K562 (cell line): ENCODE results near the gene GPER1. TPM values are rescaled to one million over a fixed set of nuclear protein-coding genes. Genes with fewer than 3 reads are reported as not detected.

Experiments
- ATAC-seq: fragments of 200-7000 bp; cut with Tn5 transposase; 3 replicates; pipeline ENCODE4 v1.9.1; 2020; ENCODE audit warnings: moderate library complexity
- BruUV-seq: library from RNA; stranded (reverse); fragments of 400-500 nt; replicated peaks from 2 replicates; lab custom pipeline; 2021; lab: Mats Ljungman, UMichigan
- CTCF ChIA-PET: fragments of 300-600 bp; formaldehyde crosslinking; extraction: SDS; loops from one replicate; lab custom pipeline; 2021; ENCODE audit warnings: low intra/inter-chr PET ratio; lab: Yijun Ruan, JAX
- POLR2A ChIA-PET: fragments of 300-600, 350-650 bp; sonication (Branson Sonifier 250); formaldehyde crosslinking; extraction: SDS; loops from one replicate; lab custom pipeline; 2021; ENCODE audit warnings: antibody characterized with exemption, inconsistent platforms; lab: Yijun Ruan, JAX
- DNase-seq, 4 experiments: peaks; one replicate each; pipeline versions ENCODE4 v3.0.0 to v3.0.0-alpha.2; 2011 to 2018; ENCODE audit warnings: low spot score in 3 of 4, mixed read lengths in 3 of 4; ENCODE audit errors: extremely low read depth in 1 of 4
- FAIRE-seq: peaks from 2 replicates; lab custom pipeline; 2011; peaks lifted over from hg19 to GRCh38; lab: Jason Lieb, UNC
- H2AFZ ChIP-seq: 2 replicates; pipeline ENCODE4 v1.6.0; 2011; ENCODE audit warnings: low read depth, low read length, control low read depth, inconsistent platforms
- H3K27ac ChIP-seq: fragments of 200-600 bp; 3 replicates; pipeline ENCODE4 v1.8.0; 2011; ENCODE audit warnings: low read depth, mild to moderate bottlenecking, control low read depth, inconsistent platforms, low read length, moderate library complexity, mixed read lengths; ENCODE audit errors: extremely low read depth
- H3K27me3 ChIP-seq, 2 experiments: fragments of 300-600 bp in 1 of 2; 2 replicates in 1 of 2; 3 replicates in 1 of 2; pipeline versions ENCODE4 v1.6.0 to v1.8.0; 2011; ENCODE audit warnings: inconsistent platforms in 2 of 2, low read length in 2 of 2, mild to moderate bottlenecking in 1 of 2, mixed read lengths in 1 of 2, moderate library complexity in 1 of 2; ENCODE audit not compliant: control insufficient read depth in 2 of 2, insufficient read depth in 2 of 2
- H3K36me3 ChIP-seq: fragments of 300-600 bp; 3 replicates; pipeline ENCODE4 v1.8.0; 2011; ENCODE audit warnings: mild to moderate bottlenecking, low read length, inconsistent platforms; ENCODE audit not compliant: control insufficient read depth, insufficient read depth
- H3K4me1 ChIP-seq, 2 experiments: fragments of 200-600 bp in 1 of 2; replicated peaks in 1 of 2; 2 replicates in 1 of 2; 3 replicates in 1 of 2; pipeline versions ENCODE4 v1.5.1 to v1.8.0; 2011; ENCODE audit warnings: inconsistent platforms in 2 of 2, low read length in 2 of 2, mild to moderate bottlenecking in 1 of 2, mixed read lengths in 1 of 2, moderate library complexity in 1 of 2; ENCODE audit not compliant: control insufficient read depth in 2 of 2, insufficient read depth in 2 of 2
- H3K4me2 ChIP-seq: 2 replicates; pipeline ENCODE4 v1.6.1; 2011; ENCODE audit warnings: low read length, control low read depth, inconsistent platforms, mixed read lengths; ENCODE audit not compliant: insufficient read depth
- H3K4me3 ChIP-seq: fragments of 200-600 bp; sonication (generic), shearing (Covaris generic); 2 replicates; pipeline ENCODE4 v1.5.1; 2016; ENCODE audit warnings: control low read depth, inconsistent platforms
- H3K79me2 ChIP-seq: fragments of 200-600 bp; 3 replicates; pipeline ENCODE4 v1.8.0; 2011; ENCODE audit warnings: low read length, inconsistent platforms; ENCODE audit not compliant: control insufficient read depth, insufficient read depth
- H3K9ac ChIP-seq, 2 experiments: 2 replicates each; pipeline versions ENCODE4 v1.6.0 to v1.6.1; 2011; ENCODE audit warnings: low read depth in 2 of 2, low read length in 2 of 2, control low read depth in 1 of 2, inconsistent platforms in 1 of 2, mild to moderate bottlenecking in 1 of 2, mixed read lengths in 1 of 2; ENCODE audit not compliant: insufficient read depth in 1 of 2
- H3K9me1 ChIP-seq: one replicate; pipeline ENCODE4 v1.6.0; 2011; ENCODE audit warnings: inconsistent platforms, mild to moderate bottlenecking, low read length, moderate library complexity; ENCODE audit not compliant: control insufficient read depth, insufficient read depth
- H3K9me3 ChIP-seq: replicated peaks from 2 replicates; pipeline ENCODE4 v1.5.1; 2011; ENCODE audit warnings: low read depth, low read length, inconsistent platforms; ENCODE audit not compliant: control insufficient read depth, insufficient read depth
- H4K20me1 ChIP-seq: replicated peaks from 2 replicates; pipeline ENCODE4 v1.6.1; 2011; ENCODE audit warnings: low read length, inconsistent platforms, mixed read lengths; ENCODE audit not compliant: control insufficient read depth, insufficient read depth
- SMAD3 ChIP-seq: fragments of 450-650 bp; formaldehyde crosslinking; conservative IDR thresholded peaks from 2 replicates; pipeline ENCODE4 v1.4.0; 2020; ENCODE audit warnings: mild to moderate bottlenecking
- SPI1 ChIP-seq: IDR thresholded peaks from 2 replicates; pipeline ENCODE4 v1.6.1; 2011; ENCODE audit warnings: low read depth, low read length, control low read depth, borderline replicate concordance
- SRF ChIP-seq, 2 experiments: fragments of 250-450, 450-650 bp in 1 of 2; sonication (Bioruptor Pico) in 1 of 2; sonication (generic) in 1 of 2; formaldehyde crosslinking; IDR thresholded peaks; 2 replicates each; pipeline versions ENCODE4 v1.5.0 to v1.5.1; 2020 to 2022; ENCODE audit warnings: mild to moderate bottlenecking in 1 of 2, missing genetic modification reagents in 1 of 2
- WGBS: fragments of 100-300 bp; shearing (Covaris generic); methylation state at CpG from one replicate; pipeline ENCODE4 v1.1.6; 2016; ENCODE audit warnings: low coverage, mixed read lengths; ENCODE audit not compliant: insufficient coverage; ENCODE audit errors: missing lambda C conversion rate; 5-methylcytosine and 5-hydroxymethylcytosine counted together
- in situ Hi-C: fragments of 300-500 bp; cut with MboI; formaldehyde crosslinking; loops from 4 replicates; pipeline ENCODE4 v1.15.0; 2018; ENCODE audit warnings: inconsistent platforms, mixed read lengths
- intact Hi-C: fragments of 100-400 bp; cut with micrococcal nuclease; formaldehyde crosslinking; loops from 2 replicates; pipeline ENCODE4 v1.14.2; 2022
- polyA plus RNA-seq, 8 experiments: library from polyadenylated mRNA; depleted of rRNA in 4 of 8; stranded (reverse) in 5 of 8; unstranded in 3 of 8; fragments of >200 nt; fragmentation: Nextera tagmentation in 2 of 8; fragmentation: Illumina TruSeq in 1 of 8; extraction: Ambion mirVana in 2 of 8; extraction: Trizol in 1 of 8; gene quantifications; 2 replicates each; pipeline versions ENCODE4 v1.2.1 to v1.2.3, GENCODE V29; 2011 to 2014; ENCODE audit warnings: inconsistent platforms in 1 of 8, missing spikeins in 1 of 8
- total RNA-seq, 7 experiments: library from RNA; depleted of rRNA in 6 of 7; stranded (reverse); fragments of >200 nt in 6 of 7; fragmentation: Illumina TruSeq in 2 of 7; extraction: Trizol in 2 of 7; gene quantifications; 2 replicates each; pipeline versions ENCODE4 v1.2.1 to v1.2.3, GENCODE V29; 2011 to 2021; ENCODE audit warnings: low replicate concordance in 1 of 7

GPER1 gene
- total and polyA plus RNA-seq, 9 of the 15 experiments (the other 6 are each of a cell fraction or from before 2014, with no cell fraction given) = 0.04 to 0.09 (median 0.08) TPM; not detected in 6

DNA sequence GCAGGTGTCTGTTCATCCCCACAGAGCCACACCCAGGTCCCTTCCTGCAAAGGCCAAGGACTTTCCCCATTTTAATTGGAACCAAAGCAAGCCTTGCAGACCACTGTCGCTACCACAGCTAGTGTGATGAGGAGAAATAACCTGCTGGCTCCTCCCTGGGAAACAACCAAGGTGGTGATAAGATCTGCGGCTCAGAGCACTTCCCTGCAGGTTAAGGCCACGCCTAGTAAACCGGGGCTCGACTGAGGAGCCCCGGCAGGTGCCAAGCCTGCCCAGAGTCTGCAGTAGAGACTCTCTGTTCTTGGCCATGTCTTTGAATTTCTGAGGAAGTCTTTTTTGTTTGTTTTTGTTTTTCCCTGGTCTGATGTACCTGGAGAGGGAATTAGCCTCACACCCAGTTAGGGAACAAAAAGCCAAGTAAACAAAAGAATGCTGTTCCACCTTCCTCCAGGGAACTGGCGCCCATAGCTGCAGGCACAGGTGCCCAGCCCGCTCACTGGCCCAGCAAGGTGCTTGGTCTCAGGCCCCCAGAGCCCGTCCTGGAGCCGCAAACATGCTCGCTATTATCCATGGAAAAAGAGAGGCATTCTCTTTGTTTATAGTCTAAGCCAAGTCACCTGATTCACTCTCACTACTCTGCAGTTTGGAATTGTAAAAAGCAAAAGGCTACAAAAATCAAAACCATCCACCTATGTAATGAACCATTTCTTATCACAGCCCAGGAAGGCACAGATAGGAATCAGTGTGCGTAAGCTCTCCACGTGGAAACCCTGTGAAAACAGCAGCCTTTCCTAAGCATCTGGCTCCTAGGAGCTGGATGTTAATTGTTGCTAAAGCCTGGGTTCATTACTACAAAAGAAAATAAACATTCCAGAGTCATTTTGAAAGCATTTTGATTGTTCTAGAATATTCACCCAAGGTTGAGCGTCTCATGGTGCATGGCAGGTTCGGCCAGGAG, 40.9 kb upstream of the GPER1 start:
- BruUV-seq = no TSS peak
- no peaks in the 10 kb centered on the region for H3K9me3 ChIP-seq
- H3K27me3 ChIP-seq = no peaks in the 10 kb centered on the region
- H3K4me3 ChIP-seq = no peak overlapping the region
- H3K4me2 ChIP-seq = no peak overlapping the region
- intact Hi-C loops = no loop called here
- POLR2A ChIA-PET = interaction anchor here (0.6 to 1.8 kb wide), 3 partner anchors 8 to 20 kb away, joined by 3 to 5 read pairs (median 5); no protein-coding TSS in a partner anchor
- no peaks in the 10 kb centered on the region for H3K9me1 ChIP-seq
- H3K36me3 ChIP-seq = peaks cover 3% of the 10 kb centered on the region; the same call in 1 of the 3 replicates
- no peak overlapping the region for H3K27ac ChIP-seq
- peak overlapping the region in 1 of 2 experiments; percentile 81; a peak in 2 of 4 replicates for H3K9ac ChIP-seq
- H4K20me1 ChIP-seq = peaks cover 5% of the 10 kb centered on the region; the same call in 1 of the 2 replicates
- CTCF ChIA-PET = no interaction called here
- FAIRE-seq (no peak), ATAC-seq (no peak), DNase-seq (peak in 3 of 4 experiments; percentile 25 to 54 (median 40))
- peaks cover 43 to 72% of the 10 kb centered on the region in 2 experiments for H3K4me1 ChIP-seq
- TF ChIP-seq SRF (CRISPR knock-in tag; IDR thresholded peaks at IDR 0.05) (peak in 1 of 2 experiments; percentile 81; a peak in 1 of 4 replicates), SMAD3 (CRISPR knock-in tag) (no peak), SPI1 (peak; percentile 35; the same call in 1 of the 2 replicates)
- in situ Hi-C loops = no loop called here
- H2AFZ ChIP-seq = no peak overlapping the region
- WGBS = 32% methylated on average over 13 of the region's 15 CpGs
- H3K79me2 ChIP-seq = peaks cover 20% of the 10 kb centered on the region; the same call in 2 of the 3 replicates
